HG03045 (cell line): ENCODE measurements around the gene SIDT2.
"Not testable (repeated sequence)": the region's sequence is repeated elsewhere in the genome, so short reads cannot be mapped to it uniquely, and the experiment has no call there.

ENCODE experiments used
- ATAC-seq: cut with Tn5 transposase; IDR thresholded peaks from one replicate; pipeline ENCODE4 v1.9.1; 2021; ENCODE audit warnings: mild to moderate bottlenecking, moderate library complexity; ENCODE audit not compliant: unreplicated experiment

SIDT2 gene

DNA sequence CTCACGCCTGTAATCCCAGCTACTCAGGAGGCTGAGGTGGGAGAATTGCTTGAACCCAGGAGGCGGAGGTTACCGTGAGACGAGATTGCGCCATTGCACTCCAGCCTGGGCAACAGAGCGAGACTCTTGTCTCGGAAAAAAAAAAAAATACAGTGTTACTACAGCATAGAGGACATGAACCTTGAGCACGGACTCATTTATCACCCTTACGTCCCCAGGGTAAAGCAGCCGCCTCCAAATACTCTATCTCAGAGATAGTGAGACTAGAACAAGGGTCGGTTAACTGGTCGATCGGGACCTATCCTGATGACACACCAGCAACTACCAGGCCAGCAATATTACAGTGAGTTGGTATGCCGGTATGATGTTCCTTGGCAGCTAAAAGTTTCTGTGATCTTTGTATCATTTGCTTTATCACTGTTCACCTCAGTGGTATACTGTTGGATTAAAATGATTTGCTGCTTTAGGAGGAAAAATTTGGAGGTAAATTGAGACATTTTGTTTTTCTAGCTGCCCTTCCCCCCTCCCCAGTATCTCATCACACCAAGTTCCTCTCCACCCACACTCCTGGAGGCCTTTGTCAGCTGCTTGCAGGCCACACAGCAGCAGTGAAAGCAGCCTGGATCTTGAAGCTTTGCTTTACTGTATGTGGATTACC, 7.0 kb upstream of the SIDT2 start:
- no peak for ATAC-seq

DNA sequence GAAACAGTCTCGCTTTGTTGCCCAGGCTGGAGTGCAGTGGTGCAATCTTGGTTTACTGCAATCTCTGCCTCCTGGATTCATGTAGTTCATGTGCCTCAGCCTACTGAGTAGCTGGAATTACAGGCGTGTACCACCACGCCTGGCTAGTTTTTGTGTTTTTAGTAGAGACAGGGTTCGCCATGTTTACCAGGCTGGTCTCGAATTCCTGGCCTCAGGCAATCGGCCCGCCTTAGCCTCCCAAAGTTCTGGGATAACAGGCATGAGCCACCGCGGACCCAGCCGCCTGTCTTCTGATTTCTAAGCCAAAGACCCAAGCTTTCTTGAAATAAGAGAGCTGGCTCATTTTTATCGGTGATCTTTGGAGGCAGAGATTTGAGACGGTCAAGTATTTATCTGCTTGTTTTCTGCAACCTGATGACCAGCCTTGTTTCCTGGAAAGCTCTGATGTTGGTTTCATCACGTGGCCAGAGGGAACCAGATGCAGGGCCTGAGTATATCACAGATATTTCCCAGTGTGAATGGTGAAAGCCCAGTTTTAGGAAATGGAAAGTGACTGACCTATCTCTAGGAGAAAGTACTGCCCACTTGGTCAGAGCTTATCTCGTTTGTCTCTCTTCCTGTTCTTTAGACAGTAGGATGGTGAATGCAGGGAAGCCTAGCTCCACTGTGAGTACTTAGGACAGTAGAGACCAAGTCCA, 5.7 kb upstream of the SIDT2 start:
- no peak for ATAC-seq

DNA sequence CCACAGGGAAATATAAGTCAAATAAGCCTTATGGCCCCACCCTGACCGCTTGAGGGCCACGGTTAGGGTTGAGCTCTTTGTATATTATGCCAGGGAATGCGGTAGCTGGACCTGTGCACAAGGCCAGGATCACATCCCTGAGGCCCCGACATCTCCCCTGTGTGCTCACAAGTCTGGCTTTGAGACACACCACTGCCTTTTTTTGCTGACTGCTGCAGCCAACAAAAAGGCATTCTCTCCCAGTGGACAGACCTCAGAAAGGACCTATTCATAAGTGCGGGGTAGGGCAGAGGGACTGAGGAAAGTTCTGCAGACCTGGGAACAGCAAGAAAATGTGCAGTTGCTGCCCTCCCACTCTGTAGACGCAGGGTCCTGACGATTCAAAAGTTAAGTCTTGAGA, 3.4 kb upstream of the SIDT2 start:
- no peak for ATAC-seq

DNA sequence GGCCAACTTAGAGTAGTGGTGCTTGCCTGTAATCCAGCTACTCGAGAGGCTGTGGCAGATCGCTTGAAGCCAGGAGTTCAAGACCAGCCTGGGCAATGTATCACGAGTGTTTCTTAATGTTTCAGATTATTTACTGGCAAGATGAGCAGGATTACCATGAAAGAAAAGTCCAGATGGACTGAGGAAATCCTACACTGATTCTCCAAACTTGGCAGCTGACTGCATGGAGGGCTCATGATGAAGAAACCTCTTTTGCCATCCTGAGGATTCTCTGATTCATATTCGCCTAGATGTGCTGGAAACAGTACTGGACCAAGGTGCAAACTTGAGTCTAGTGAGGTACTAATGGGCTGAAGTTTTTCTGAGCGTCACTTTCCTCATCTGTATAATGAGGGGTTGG, 2.8 kb upstream of the SIDT2 start:
- ATAC-seq: no peak

DNA sequence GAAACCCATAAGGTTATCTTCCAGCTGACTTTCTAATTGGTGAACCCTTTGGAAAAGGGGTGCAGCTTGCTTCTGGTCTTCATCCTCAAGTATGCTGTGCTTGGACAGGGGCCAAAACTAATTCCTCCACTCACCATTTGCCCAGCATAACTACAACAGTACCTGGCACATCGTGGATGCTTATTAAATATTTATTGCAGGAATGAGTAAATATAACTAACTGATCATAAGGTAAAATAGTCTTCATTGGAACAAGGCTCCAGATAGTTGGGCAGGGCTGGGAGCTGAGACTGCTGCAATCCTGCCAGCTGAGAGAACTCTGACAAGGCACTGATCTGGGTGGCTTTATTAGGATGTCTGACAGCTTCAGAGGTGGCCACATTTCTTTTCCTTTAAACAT, 2.4 kb upstream of the SIDT2 start:
- no peak for ATAC-seq

DNA sequence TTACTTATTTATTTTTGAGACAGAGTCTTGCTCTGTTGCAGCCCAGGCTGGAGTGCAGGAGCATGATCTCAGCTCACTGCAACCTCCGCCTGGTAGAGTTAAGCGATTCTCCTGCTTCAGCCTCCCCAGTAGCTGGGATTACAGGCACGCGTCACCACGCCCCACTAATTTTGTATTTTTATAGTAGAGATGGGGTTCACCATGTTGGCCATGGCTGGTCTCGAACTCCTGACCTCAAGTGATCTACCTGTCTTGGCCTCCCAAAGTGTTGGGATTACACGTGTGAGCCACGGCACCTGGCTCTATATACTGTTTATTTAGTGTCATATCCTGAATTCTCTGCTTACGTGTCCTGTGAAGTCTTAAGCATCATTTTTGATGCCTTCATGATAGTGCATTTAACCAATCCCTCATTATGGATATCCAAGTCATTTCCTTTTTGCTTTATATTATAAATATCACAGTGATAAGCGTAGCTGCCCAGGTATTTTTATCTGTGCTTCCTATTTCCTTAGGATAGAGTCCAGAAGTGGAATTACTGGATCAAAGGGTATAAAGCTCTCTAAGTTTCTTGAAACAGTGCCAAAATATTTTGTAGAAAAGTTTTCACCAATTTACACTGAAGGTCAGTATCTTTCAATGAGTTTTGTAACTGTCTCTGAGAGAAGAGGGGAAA, 871 bp upstream of the SIDT2 start:
- no peak for ATAC-seq

DNA sequence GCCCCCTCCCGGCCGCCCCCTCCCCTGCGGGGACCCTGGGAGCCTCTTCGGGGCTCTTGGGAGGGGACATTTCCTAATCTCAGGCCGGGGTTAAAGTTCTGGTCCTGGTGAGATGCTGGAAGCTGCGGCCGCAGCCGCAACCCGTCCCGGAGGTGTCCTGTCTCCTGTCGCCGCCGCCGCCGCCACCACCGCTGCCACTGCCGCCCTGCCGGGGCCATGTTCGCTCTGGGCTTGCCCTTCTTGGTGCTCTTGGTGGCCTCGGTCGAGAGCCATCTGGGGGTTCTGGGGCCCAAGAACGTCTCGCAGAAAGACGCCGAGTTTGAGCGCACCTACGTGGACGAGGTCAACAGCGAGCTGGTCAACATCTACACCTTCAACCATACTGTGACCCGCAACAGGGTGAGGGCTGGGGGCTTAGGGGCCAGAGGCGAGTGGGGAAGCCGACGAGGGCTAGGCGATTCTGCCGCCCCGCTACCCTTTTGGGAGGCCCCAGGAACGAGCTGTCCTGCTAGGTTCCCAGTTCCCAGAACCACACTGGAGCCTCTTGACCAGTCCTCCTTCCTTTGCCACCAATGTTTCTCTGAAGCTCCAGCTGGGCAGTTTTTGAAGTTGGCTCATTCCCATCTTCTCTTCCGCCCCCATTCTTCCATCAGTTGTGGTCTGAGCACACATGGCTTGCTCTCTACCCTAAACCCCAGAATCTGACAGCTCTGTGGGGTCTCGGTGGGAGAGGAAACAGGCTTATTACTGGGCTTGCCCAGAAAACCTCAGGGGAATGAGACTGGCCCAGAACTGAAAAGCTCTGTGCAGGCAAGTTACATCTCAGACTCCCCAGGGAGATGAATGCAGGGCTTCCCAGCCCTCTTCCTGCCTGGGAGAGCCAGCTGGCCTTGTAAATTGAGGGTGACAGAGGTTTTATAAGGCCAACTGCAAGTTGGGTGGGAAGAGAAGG, 781 bp downstream of the SIDT2 start:
- peak; percentile 35 for ATAC-seq

DNA sequence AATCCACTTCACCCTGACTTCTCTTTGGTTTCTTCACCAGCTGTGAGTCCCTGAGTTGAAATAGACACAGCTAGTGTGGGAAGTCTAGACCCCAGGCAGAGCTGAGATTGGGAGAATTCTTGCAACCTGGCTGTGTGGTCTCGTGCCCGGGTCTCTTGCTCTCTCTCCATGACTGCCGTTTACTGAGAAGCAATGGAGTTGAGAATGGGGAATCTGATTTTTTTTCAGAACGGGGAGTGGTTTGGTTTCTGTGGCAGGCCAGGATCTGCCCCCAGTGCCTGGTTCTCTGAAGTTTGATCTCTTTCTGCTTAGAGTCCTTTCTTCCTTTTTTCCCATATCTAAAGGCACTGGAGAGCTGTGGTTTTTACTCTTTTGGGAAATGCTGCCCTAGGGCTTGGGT, 1.5 kb downstream of the SIDT2 start:
- ATAC-seq: no peak

DNA sequence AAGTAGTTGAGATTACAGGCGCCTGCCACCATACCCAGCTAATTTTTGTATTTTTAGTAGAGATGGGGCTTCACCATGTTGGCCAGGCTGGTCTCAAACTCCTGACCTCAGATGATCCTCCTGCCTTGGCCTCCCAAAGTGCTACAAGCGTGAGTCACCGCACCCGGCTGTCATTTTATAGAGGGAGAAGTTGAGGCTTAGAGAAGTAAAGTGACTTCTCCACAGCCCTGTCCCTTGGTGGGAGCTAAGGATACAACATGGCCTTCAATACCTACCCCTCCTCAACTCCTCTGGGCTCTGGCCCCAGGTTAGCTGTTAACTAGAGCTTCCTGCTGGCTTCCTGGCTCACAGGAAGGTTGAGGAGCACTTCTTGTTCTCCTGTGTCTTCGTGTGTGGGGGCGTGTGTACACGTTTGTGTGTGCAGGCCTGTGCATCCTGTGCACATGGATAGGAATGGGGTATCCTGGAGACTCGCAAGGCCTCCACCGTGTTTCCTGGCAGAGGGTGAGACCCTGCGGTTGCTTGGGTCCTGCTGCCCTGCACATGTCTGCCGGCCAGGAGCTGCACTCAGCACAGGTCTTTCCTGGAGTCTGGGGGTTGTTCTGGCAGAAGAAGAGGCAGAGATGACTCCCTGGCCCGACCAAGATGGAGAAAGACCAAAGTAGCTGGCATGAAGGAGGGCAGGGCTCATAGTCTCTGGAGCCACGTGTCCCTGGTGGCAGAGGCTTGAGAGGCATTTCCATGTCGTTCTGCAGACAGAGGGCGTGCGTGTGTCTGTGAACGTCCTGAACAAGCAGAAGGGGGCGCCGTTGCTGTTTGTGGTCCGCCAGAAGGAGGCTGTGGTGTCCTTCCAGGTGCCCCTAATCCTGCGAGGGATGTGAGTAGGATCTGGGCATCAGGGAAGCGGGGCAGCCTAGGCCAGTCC, 2.4 kb downstream of the SIDT2 start:
- no peak for ATAC-seq

DNA sequence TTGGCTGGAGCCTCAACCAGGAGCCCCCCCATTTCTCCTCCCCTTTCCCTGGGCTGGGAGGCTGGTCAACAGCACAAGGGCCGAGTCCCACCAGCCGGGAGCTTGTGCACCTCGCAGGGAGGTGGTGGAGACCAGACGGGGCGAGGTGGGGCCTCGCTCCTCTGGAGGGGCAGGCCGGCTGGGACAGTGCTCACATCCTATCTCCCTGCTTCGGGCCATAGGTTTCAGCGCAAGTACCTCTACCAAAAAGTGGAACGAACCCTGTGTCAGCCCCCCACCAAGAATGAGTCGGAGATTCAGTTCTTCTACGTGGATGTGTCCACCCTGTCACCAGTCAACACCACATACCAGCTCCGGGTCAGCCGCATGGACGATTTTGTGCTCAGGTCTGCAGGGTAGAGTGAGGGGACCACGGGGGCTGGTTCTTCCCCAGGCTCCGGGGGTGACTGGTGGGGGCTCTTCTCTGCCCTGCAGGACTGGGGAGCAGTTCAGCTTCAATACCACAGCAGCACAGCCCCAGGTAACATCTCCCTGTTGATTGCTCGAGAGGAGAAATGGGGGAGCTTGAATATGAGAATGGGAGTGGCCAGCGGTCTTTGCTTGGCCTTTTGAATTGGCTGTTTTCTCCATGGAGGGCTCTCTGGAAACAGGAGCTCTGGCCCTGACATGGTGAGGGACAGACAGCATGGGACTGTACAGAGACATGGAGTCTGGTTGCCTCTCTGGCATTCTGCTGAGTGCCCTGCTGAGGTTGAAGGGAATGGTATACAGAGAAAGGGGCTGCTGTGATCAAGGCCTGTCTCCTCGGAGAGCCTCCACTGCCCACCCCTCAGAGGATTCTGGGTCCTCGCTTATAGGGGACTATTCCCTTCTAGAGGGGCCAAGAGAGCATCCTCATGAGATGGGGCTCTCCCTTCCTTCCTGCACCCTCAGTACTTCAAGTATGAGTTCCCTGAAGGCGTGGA, 3.3 kb downstream of the SIDT2 start:
- no peak for ATAC-seq

DNA sequence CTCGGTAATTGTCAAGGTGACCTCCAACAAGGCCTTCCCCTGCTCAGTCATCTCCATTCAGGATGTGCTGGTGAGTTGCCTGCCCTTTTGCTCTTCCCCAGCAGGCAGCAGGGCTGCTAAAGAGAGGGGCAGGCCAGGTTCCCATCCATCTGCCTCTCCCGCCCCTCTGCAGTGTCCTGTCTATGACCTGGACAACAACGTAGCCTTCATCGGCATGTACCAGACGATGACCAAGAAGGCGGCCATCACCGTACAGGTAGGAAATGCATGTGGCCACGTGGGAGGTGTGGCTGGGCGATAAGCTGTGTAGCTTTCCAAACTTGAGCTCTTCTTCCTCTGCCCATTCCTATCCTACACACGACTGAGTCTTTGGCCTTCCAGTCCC, 4.0 kb downstream of the SIDT2 start:
- no peak for ATAC-seq

DNA sequence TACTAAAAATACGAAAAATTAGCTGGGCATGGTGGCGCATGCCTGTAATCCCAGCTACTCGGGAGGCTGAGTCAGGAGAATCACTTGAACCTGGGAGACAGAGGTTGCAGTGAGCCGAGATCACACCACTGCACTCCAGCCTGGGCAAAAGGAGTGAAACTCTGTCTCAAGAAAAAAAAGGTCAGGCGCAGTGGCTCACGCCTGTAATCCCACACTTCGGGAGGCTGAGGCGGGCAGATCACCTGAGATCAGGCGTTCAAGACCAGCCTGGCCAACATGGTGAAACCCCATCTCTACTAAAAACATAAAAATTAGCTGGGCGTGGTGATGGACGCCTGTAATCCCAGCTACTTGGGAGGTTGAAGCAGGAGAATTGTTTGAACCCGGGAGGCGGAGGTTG, 4.6 kb downstream of the SIDT2 start:
- ATAC-seq: not testable (repeated sequence)

DNA sequence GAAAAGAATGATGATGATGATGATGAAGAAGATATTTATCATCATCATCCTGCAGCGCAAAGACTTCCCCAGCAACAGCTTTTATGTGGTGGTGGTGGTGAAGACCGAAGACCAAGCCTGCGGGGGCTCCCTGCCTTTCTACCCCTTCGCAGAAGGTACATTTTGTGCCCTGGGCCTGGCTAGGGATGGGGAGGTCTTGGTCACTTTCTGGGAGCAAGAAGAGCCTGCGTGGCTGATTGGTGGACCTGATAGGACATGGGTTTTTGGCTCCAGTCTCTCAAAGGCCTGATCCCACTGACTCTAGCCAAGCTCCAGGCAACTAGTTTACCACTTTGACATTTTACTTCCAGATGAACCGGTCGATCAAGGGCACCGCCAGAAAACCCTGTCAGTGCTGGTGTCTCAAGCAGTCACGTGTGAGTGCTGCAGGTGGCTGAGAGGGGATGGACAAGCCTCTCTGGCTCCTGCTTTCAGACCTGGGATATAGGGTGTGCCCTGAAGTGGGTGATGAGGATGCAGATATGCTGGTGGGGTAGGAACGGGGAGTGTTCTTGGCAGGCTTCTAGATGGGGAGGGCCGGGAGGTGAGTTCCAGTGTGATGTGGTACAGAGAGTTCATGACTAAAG, 5.3 kb downstream of the SIDT2 start:
- ATAC-seq: no peak

DNA sequence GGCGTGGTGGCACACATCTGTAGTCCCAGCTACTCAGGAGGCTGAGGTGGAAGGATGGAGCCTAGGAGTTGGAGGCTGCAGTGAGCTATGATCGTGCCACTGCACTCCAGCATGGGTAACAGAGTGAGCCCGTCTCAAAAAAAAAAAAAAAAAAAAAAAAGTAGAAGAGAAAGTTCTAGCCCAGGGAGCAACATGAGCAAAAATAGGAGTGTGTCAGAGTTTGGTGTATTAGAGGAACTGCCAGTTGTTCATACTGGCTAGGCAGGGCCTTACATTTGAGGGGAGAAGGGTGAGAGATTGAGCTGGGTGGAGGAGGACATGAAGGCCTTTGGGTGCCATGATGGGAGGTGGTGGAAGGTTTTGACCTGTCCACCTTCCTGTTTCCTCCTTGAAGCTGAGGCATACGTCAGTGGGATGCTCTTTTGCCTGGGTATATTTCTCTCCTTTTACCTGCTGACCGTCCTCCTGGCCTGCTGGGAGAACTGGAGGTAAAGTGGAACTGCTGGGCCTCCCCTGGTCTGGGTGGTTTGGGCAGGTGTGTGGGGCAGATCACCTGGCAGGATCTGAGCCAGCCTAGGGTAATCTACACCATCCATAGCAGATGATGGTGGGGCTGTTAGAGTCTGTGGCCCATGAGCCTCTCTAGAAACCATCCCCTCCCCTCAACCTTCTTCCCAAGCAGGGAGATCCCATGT, 7.3 kb downstream of the SIDT2 start:
- no peak for ATAC-seq

DNA sequence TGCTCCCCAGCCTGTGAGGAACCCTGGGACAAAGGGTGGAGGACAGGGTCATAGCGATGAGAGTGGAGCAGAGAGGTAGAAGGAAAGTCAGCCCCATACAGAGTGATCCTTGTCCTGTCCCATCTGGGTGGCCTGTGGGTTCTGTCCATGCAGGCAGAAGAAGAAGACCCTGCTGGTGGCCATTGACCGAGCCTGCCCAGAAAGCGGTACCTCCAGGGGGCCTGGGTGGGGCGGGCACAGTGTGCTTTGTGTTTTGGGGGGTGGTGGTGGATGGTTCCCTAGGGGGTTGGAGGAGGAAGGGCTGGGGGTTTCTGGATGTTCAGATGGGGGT, 7.9 kb downstream of the SIDT2 start:
- ATAC-seq: no peak

DNA sequence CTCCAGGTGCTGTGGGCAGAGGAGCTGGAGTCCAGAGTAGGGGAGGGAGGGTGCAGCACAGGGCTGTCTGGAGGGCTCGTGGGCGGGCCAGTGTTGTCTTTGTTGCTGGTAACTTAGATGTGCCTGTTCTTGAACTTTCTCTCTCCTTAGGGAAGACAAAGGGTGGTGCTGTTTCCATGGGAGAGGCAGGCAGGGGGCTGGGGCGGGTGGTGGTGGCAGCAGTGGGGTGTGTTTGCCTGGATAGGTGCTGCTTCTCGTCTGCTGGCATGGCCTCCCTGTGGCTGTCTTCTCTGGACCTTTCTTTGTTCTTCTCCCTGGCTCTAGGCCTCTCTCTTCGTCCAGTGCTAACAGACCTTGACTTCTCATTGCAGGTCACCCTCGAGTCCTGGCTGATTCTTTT, 8.5 kb downstream of the SIDT2 start:
- ATAC-seq: no peak

DNA sequence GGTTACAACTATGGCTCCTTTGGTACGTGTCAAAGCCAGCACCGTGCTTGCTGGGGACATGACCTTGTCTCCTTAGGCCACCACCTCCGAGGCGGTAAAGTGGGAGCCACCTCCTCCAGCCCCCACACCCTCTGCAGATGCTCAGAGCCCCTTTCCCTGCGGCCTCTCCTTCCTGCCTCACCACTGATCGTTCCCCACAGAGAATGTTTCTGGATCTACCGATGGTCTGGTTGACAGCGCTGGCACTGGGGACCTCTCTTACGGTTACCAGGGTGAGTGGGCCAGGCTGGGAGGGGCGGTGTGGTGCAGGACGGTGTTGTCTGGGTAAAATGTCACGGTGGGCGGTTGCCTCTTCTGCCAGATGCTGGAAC, 8.9 kb downstream of the SIDT2 start:
- no peak for ATAC-seq

DNA sequence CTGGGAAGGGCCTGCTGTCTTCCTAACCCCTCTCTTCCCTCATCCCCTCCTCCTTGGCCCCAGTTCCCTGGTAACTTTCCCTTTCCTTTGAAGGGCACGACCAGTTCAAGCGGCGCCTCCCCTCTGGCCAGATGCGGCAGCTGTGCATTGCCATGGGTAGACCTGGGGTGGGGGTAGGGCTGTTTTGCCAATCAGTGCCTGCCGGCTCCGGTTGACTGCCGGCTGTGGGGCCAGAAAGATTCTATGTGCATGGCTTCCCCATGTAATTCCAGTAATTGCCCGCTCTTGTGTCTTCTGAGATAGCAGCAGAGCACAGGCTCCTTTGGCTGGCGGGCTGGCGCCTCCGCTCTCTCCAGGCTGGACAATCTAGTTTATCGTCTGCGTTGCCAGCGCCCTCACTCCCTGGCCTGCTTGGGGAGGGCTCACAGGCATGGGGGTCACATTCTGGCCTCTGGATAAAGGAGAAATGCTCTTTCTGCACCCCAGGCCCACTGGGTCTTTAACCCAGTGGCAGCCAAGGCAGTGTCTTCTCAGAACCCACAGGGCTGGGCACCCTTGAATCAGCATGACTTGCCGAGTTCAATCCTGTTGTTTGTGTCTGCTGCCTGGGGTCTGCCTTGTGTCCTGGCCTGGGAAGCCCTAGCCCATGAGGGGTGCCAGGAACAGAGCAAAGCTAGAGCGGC, 9.4 kb downstream of the SIDT2 start:
- no peak for ATAC-seq
